H1 (cell line): Measurements from ENCODE around the gene RANBP3L. TPM values are rescaled to one million over a fixed set of nuclear protein-coding genes. Genes with fewer than 3 reads are reported as not detected.

Experiments
- CHD7 ChIP-seq: fragments of 300-600 bp; sonication (generic); IDR thresholded peaks from 2 replicates; pipeline ENCODE4 v1.7.1; 2012; ENCODE audit warnings: low read length, moderate library complexity, mild to moderate bottlenecking, inconsistent platforms; ENCODE audit not compliant: insufficient replicate concordance
- EGR1 ChIP-seq: IDR thresholded peaks from 2 replicates; pipeline ENCODE4 v1.6.1; 2011; ENCODE audit warnings: low read depth, low read length, borderline replicate concordance
- JUN ChIP-seq: IDR thresholded peaks from 2 replicates; pipeline ENCODE4 v1.6.1; 2011; ENCODE audit warnings: low read depth, mild to moderate bottlenecking, improper control_type of control experiment, low read length
- TBP ChIP-seq: IDR thresholded peaks from 2 replicates; pipeline ENCODE4 v1.6.1; 2011; ENCODE audit warnings: low read depth, low read length, improper control_type of control experiment
- polyA plus RNA-seq, 7 experiments: library from polyadenylated mRNA; depleted of rRNA in 3 of 7; stranded (reverse) in 5 of 7; unstranded in 2 of 7; fragments of >200 nt in 5 of 7; fragments of 200-250 nt in 2 of 7; gene quantifications; 1 replicate in 5 of 7; 2 replicates in 1 of 7; 4 replicates in 1 of 7; pipeline versions ENCODE4 v1.2.1 to v1.2.3, GENCODE V29; 2011 to 2013; ENCODE audit warnings: missing spikeins in 2 of 7, mixed read lengths in 2 of 7
- total RNA-seq: library from RNA; stranded (reverse); fragmentation: NEBNext Ultra II Directional; extraction: Animal tissue kit (Norgen Biotek cat#: 25700); gene quantifications from 2 replicates; pipeline ENCODE4 v1.2.1, GENCODE V29; 2021

Gene RANBP3L
- total and polyA plus RNA-seq, 2 of the 8 experiments (the other 6 are each of a cell fraction or from before 2014, with no cell fraction given): not detected

DNA sequence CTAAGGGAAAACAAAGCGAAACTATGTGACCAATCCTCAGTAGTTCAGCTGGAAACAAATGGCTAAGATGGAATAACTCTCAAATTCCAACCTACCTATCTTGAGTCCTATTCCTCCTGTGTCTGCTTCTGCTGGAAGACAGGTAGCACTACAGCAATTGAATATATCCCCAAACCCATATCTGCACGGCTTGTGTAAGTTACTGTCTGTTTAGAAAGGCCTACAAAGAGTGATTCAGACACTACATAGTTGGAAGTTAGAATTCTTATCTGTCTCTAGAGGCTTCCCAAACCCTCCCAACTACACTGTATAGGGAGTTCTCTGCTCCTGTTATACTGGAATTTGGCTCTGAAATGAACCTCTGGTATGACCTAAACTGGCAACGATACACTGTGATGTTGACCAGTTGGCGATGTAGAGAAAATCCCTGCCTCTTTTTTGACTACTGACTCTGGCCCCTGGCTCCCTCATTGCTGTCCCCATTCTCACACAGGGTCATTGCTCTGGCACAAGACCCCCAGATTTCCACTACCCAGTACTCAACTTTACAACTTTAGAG, 37.4 kb downstream of the RANBP3L start (continued):
- TF ChIP-seq JUN (no peak), CHD7 (no peak), TBP (no peak), EGR1 (no peak)
